ENCODE measurements around the gene USP31.

The USP31 gene

GRCh38 chr16:23015580-23015979 is 133.7 kb downstream of the USP31 start:
- DNase-seq (ENCODE audit: low spot score), result no peak

DNA sequence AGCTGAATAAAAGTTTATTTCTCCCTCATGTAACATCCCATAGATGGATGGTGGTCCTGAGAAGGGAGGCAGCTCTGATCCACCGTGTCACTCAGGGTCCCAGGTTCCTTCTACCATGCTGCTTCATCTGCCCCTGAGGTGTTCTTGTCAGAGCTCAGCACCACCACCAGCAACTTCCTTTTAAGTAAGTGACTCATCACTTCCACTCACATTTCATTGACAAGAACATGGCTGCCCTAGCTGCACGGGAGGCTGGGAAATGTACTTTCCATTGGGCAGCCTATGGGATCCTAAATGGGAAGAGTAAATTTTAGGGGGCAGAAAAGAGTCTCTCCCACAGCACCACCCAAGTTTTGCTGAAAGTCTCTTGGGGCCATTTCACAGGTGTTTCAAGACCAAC is 134.7 kb downstream of the USP31 start:
- no peak for DNase-seq (ENCODE audit: low spot score)

Measured in hematopoietic multipotent progenitor cell treated with erythropoietin and hydrocortisone succinate and interleukin-3 and kit ligand, for 17 days (in vitro differentiated cells).